Erythroblast (primary cell): Measurements from ENCODE around the gene TJP1.

Experiments
- GATA1 ChIP-seq: IDR thresholded peaks from 2 replicates; pipeline ENCODE4 v1.6.1; 2011; ENCODE audit warnings: low read depth, mild to moderate bottlenecking, control low read depth, low read length, moderate library complexity
- POLR2A ChIP-seq: IDR thresholded peaks from 2 replicates; pipeline ENCODE4 v1.6.1; 2011; ENCODE audit warnings: mild to moderate bottlenecking, low read length

GRCh38 chr15:29713784-29714183, 108.5 kb downstream of the TJP1 start:
- no peak for TF ChIP-seq POLR2A
- TF ChIP-seq GATA1 = no peak
